H1 (cell line): ENCODE measurements around the gene FSIP1. TPM values are rescaled to one million over a fixed set of nuclear protein-coding genes. Genes with fewer than 3 reads are reported as not detected.

Source experiments
- CTCF ChIA-PET: fragments of 300-600 bp; sonication (Branson Sonifier 250); formaldehyde crosslinking; loops from one replicate; lab custom pipeline; 2021; ENCODE audit not compliant: partially characterized antibody; lab: Charles Lee
- POLR2A ChIA-PET: fragments of 300-600 bp; sonication (Branson Sonifier 250); formaldehyde crosslinking; loops from one replicate; lab custom pipeline; 2021; ENCODE audit warnings: inconsistent platforms; ENCODE audit not compliant: partially characterized antibody; lab: Charles Lee
- DNase-seq, 2 experiments: peaks; one replicate each; pipeline versions ENCODE4 v3.0.0 to v3.0.0-alpha.2; 2010 to 2022; ENCODE audit warnings: low spot score in 2 of 2, low read depth in 1 of 2, mixed read lengths in 1 of 2
- FAIRE-seq: peaks from 2 replicates; lab custom pipeline; 2011; peaks lifted over from hg19 to GRCh38; lab: Jason Lieb, UNC
- H2AFZ ChIP-seq: 2 replicates; pipeline ENCODE4 v1.8.1; 2012; ENCODE audit warnings: low read length, inconsistent platforms
- H2AK5ac ChIP-seq: 2 replicates; pipeline ENCODE4 v1.6.1; 2013; ENCODE audit warnings: low read depth, low read length
- H2BK120ac ChIP-seq: replicated peaks from 2 replicates; pipeline ENCODE3; 2013; ENCODE audit warnings: low read depth, low read length, inconsistent platforms
- H2BK12ac ChIP-seq: 2 replicates; pipeline ENCODE4 v1.6.1; 2013; ENCODE audit warnings: low read depth, low read length
- H2BK15ac ChIP-seq: 2 replicates; pipeline ENCODE4 v1.6.1; 2013; ENCODE audit warnings: low read length
- H2BK20ac ChIP-seq: 2 replicates; pipeline ENCODE4 v1.6.1; 2013; ENCODE audit warnings: low read length
- H2BK5ac ChIP-seq: 2 replicates; pipeline ENCODE4 v1.6.1; 2013; ENCODE audit warnings: low read depth, low read length
- H3K14ac ChIP-seq: 2 replicates; pipeline ENCODE4 v1.6.1; 2013; ENCODE audit warnings: inconsistent platforms; ENCODE audit not compliant: insufficient read length
- H3K18ac ChIP-seq: 2 replicates; pipeline ENCODE4 v1.6.1; 2013; ENCODE audit warnings: low read length; ENCODE audit errors: extremely low read depth
- H3K23ac ChIP-seq: 2 replicates; pipeline ENCODE4 v1.6.1; 2013; ENCODE audit warnings: inconsistent platforms; ENCODE audit not compliant: insufficient read length
- H3K23me2 ChIP-seq: 2 replicates; pipeline ENCODE4 v1.6.1; 2013; ENCODE audit warnings: low read depth, low read length
- H3K27ac ChIP-seq: 2 replicates; pipeline ENCODE4 v1.6.1; 2011; ENCODE audit warnings: low read depth, low read length, inconsistent platforms
- H3K27me3 ChIP-seq, 4 experiments: replicated peaks in 1 of 4; 1 replicate in 1 of 4; 2 replicates in 3 of 4; pipeline versions ENCODE4 v1.6.1 to v1.8.1; 2011 to 2013; ENCODE audit warnings: low read length in 3 of 4, mild to moderate bottlenecking in 3 of 4, inconsistent platforms in 2 of 4, mixed read lengths in 2 of 4, moderate library complexity in 1 of 4; ENCODE audit not compliant: control insufficient read depth in 3 of 4, insufficient read depth in 3 of 4; ENCODE audit errors: extremely low read depth in 1 of 4
- H3K36me3 ChIP-seq, 4 experiments: 2 replicates each; pipeline versions ENCODE4 v1.6.1 to v1.8.1; 2011 to 2013; ENCODE audit warnings: mild to moderate bottlenecking in 4 of 4, low read length in 3 of 4, moderate library complexity in 2 of 4, control low read depth in 1 of 4, inconsistent platforms in 1 of 4; ENCODE audit not compliant: insufficient read depth in 4 of 4, control insufficient read depth in 2 of 4
- H3K4ac ChIP-seq: replicated peaks from 2 replicates; pipeline ENCODE3; 2013; ENCODE audit warnings: low read length, low read depth, mixed read lengths, inconsistent platforms; ENCODE audit not compliant: insufficient read length
- H3K4me1 ChIP-seq, 4 experiments: replicated peaks in 1 of 4; 1 replicate in 1 of 4; 2 replicates in 3 of 4; pipeline versions ENCODE4 v1.6.1 to v1.8.1; 2011 to 2013; ENCODE audit warnings: low read length in 3 of 4, inconsistent platforms in 2 of 4, mixed read lengths in 1 of 4; ENCODE audit not compliant: insufficient read depth in 4 of 4, control insufficient read depth in 3 of 4
- H3K4me2 ChIP-seq, 2 experiments: 2 replicates each; pipeline versions ENCODE4 v1.6.1 to v1.8.1; 2011 to 2013; ENCODE audit warnings: low read depth in 2 of 2, low read length in 2 of 2, control low read depth in 1 of 2, inconsistent platforms in 1 of 2, mild to moderate bottlenecking in 1 of 2; ENCODE audit not compliant: insufficient read depth in 1 of 2
- H3K4me3 ChIP-seq, 4 experiments: fragments of 200-600, 300-600 bp in 1 of 4; sonication (generic), shearing (Covaris generic), sonication (Bioruptor Twin) in 1 of 4; 2 replicates each; pipeline versions ENCODE4 v1.5.1 to v1.8.1; 2011 to 2016; ENCODE audit warnings: low read length in 4 of 4, low read depth in 3 of 4, control low read depth in 2 of 4, inconsistent platforms in 2 of 4, mild to moderate bottlenecking in 2 of 4, mixed read lengths in 1 of 4, moderate library complexity in 1 of 4; ENCODE audit not compliant: insufficient read depth in 2 of 4; ENCODE audit errors: extremely low read depth in 1 of 4
- H3K56ac ChIP-seq: replicated peaks from 2 replicates; pipeline ENCODE3; 2013; ENCODE audit warnings: low read depth, mild to moderate bottlenecking, mixed read lengths, low read length, inconsistent platforms; ENCODE audit not compliant: insufficient read length
- H3K79me1 ChIP-seq: 2 replicates; pipeline ENCODE4 v1.6.1; 2013; ENCODE audit warnings: low read depth, low read length, control low read depth
- H3K79me2 ChIP-seq, 2 experiments: 2 replicates each; pipeline versions ENCODE4 v1.6.1 to v1.8.1; 2012 to 2013; ENCODE audit warnings: low read length in 2 of 2, mild to moderate bottlenecking in 2 of 2, inconsistent platforms in 1 of 2; ENCODE audit not compliant: insufficient read depth in 2 of 2, control insufficient read depth in 1 of 2
- H3K9ac ChIP-seq, 4 experiments: replicated peaks in 1 of 4; 1 replicate in 1 of 4; 2 replicates in 3 of 4; pipeline versions ENCODE4 v1.6.1 to v1.8.1; 2011 to 2013; ENCODE audit warnings: low read depth in 3 of 4, low read length in 3 of 4, control low read depth in 2 of 4, mild to moderate bottlenecking in 2 of 4, moderate library complexity in 2 of 4, inconsistent platforms in 1 of 4; ENCODE audit errors: extremely low read depth in 1 of 4
- H3K9me3 ChIP-seq, 2 experiments: 2 replicates each; pipeline versions ENCODE4 v1.6.1 to v1.8.1; 2012 to 2013; ENCODE audit warnings: mild to moderate bottlenecking in 2 of 2, moderate library complexity in 2 of 2, control low read depth in 1 of 2, inconsistent platforms in 1 of 2, low read depth in 1 of 2, low read length in 1 of 2, mixed read lengths in 1 of 2; ENCODE audit not compliant: insufficient read depth in 2 of 2
- H4K20me1 ChIP-seq, 2 experiments: replicated peaks in 1 of 2; 2 replicates each; pipeline versions ENCODE3 to v1.8.1; 2011 to 2013; ENCODE audit warnings: inconsistent platforms in 2 of 2, low read length in 2 of 2, mild to moderate bottlenecking in 1 of 2; ENCODE audit not compliant: insufficient read depth in 2 of 2, control insufficient read depth in 1 of 2
- H4K5ac ChIP-seq: 2 replicates; pipeline ENCODE4 v1.6.1; 2013; ENCODE audit warnings: low read length, low read depth, mixed read lengths, inconsistent platforms; ENCODE audit not compliant: insufficient read length
- H4K8ac ChIP-seq: 2 replicates; pipeline ENCODE4 v1.8.0; 2013; ENCODE audit warnings: mild to moderate bottlenecking, moderate library complexity, low read length, inconsistent platforms; ENCODE audit not compliant: insufficient read depth; ENCODE audit errors: extremely low read depth
- H4K91ac ChIP-seq: replicated peaks from 2 replicates; pipeline ENCODE3; 2013; ENCODE audit warnings: low read length, mixed read lengths, inconsistent platforms; ENCODE audit not compliant: insufficient read length
- ATF2 ChIP-seq: IDR thresholded peaks from 2 replicates; pipeline ENCODE4 v1.6.1; 2012; ENCODE audit warnings: low read length, inconsistent platforms
- BACH1 ChIP-seq: IDR thresholded peaks from 2 replicates; pipeline ENCODE4 v1.6.1; 2012; ENCODE audit warnings: low read length, improper control_type of control experiment
- CBX8 ChIP-seq: fragments of 300-800, 300-1000 bp; sonication (generic); IDR thresholded peaks from 2 replicates; pipeline ENCODE4 v1.7.1; 2016; ENCODE audit warnings: low read depth, low read length, borderline replicate concordance
- CHD1 ChIP-seq: IDR thresholded peaks from 2 replicates; pipeline ENCODE4 v1.6.1; 2012; ENCODE audit warnings: low read depth, low read length, improper control_type of control experiment
- CHD2 ChIP-seq: IDR thresholded peaks from 2 replicates; pipeline ENCODE4 v1.6.1; 2012; ENCODE audit warnings: low read length, improper control_type of control experiment
- CTBP2 ChIP-seq: IDR thresholded peaks from 2 replicates; pipeline ENCODE4 v1.7.0; 2011; ENCODE audit warnings: borderline replicate concordance, mild to moderate bottlenecking, moderate library complexity, mixed read lengths, low read length; ENCODE audit not compliant: insufficient read depth, insufficient read length
- NRF1 ChIP-seq: IDR thresholded peaks from 2 replicates; pipeline ENCODE4 v1.6.1; 2011; ENCODE audit warnings: mild to moderate bottlenecking, low read depth, low read length, improper control_type of control experiment
- POLR2A ChIP-seq, 2 experiments: IDR thresholded peaks; 1 replicate in 1 of 2; 2 replicates in 1 of 2; pipeline ENCODE4 v1.6.1; 2011; ENCODE audit warnings: low read depth in 2 of 2, low read length in 2 of 2, mild to moderate bottlenecking in 2 of 2; ENCODE audit errors: control extremely low read depth in 1 of 2
- SIRT6 ChIP-seq: IDR thresholded peaks from one replicate; pipeline ENCODE4 v1.7.1; 2012; ENCODE audit warnings: low read length, inconsistent platforms
- SP2 ChIP-seq: IDR thresholded peaks from 2 replicates; pipeline ENCODE4 v1.6.1; 2012; ENCODE audit warnings: mild to moderate bottlenecking, low read length, inconsistent platforms
- SUZ12 ChIP-seq: fragments of 200-600 bp; sonication (generic); IDR thresholded peaks from 2 replicates; pipeline ENCODE4 v1.6.1; 2012; ENCODE audit warnings: mild to moderate bottlenecking, inconsistent platforms, low read length, moderate library complexity, mixed read lengths
- TAF7 ChIP-seq: optimal IDR thresholded peaks from 2 replicates; pipeline ENCODE3; 2011; ENCODE audit warnings: low read depth, mild to moderate bottlenecking, inconsistent platforms, low read length, moderate library complexity, borderline replicate concordance
- whole genome bisulfite sequencing, 2 experiments: shearing (Covaris generic) in 1 of 2; methylation state at CpG; one replicate each; pipeline versions ENCODE4 v1.1.6 to v1.1.7; 2013 to 2015; ENCODE audit warnings: low lambda C conversion rate in 2 of 2, mixed read lengths in 2 of 2, inconsistent platforms in 1 of 2, low coverage in 1 of 2, missing lambda C conversion rate in 1 of 2; ENCODE audit not compliant: insufficient replicate concordance in 2 of 2, insufficient coverage in 1 of 2, insufficient read length in 1 of 2; ENCODE audit errors: extremely low coverage in 1 of 2, missing lambda C conversion rate in 1 of 2; 5-methylcytosine and 5-hydroxymethylcytosine counted together
- polyA plus RNA-seq, 7 experiments: library from polyadenylated mRNA; depleted of rRNA in 3 of 7; stranded (reverse) in 5 of 7; unstranded in 2 of 7; fragments of >200 nt in 5 of 7; fragments of 200-250 nt in 2 of 7; gene quantifications; 1 replicate in 5 of 7; 2 replicates in 1 of 7; 4 replicates in 1 of 7; pipeline versions ENCODE4 v1.2.1 to v1.2.3, GENCODE V29; 2011 to 2013; ENCODE audit warnings: missing spikeins in 2 of 7, mixed read lengths in 2 of 7
- total RNA-seq: library from RNA; stranded (reverse); fragmentation: NEBNext Ultra II Directional; extraction: Animal tissue kit (Norgen Biotek cat#: 25700); gene quantifications from 2 replicates; pipeline ENCODE4 v1.2.1, GENCODE V29; 2021

Gene FSIP1
- total and polyA plus RNA-seq, 2 of the 8 experiments (the other 6 are each of a cell fraction or from before 2014, with no cell fraction given): 0.18 to 1.3 TPM

DNA sequence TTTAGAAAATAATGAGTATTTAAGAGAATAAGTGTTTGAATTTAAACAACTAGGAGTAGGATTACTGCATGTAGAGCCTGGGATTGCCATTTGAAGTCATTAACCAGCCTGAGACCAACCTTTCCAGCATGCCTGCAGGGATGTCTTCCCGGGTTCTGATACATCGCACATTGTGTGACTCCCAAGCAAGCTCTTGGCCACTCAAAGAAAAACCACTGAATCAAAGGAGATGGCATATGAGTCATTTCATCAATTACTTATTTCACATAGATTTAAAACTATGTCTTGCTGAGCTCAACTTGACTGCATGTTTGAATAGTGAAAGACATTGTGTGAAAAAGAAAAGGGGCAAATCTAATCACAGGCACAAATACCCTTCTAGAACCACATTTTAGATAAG, 216.8 kb downstream of the FSIP1 start:
- H2BK120ac ChIP-seq: no peak overlapping the region
- no peak overlapping the region for H3K18ac ChIP-seq
- H2BK12ac ChIP-seq: no peak overlapping the region
- no peak overlapping the region for H3K23ac ChIP-seq
- no peak overlapping the region for H4K91ac ChIP-seq
- ChIA-PET CTCF (interaction anchor here (1.6 kb wide), 1 partner anchor 22 kb away, joined by 4 read pairs; no protein-coding TSS in a partner anchor), POLR2A (no interaction called here)
- H3K27ac ChIP-seq: no peak overlapping the region
- no peak overlapping the region for H2BK15ac ChIP-seq
- no peak overlapping the region for H4K8ac ChIP-seq
- H2BK20ac ChIP-seq: no peak overlapping the region
- TF ChIP-seq CHD2 (no peak), CBX8 (no peak), SUZ12 (no peak), SIRT6 (no peak), TAF7 (no peak), SP2 (no peak), NRF1 (no peak), BACH1 (no peak), CTBP2 (no peak), POLR2A (IDR thresholded peaks at IDR 0.05; ENCODE audit: control extremely low read depth in 1 of 2, low read depth in 2 of 2, low read length in 2 of 2) (no peak), ATF2 (no peak), CHD1 (no peak)
- H4K5ac ChIP-seq: no peak overlapping the region
- FAIRE-seq: no peak
- H3K36me3 ChIP-seq: no peaks in the 10 kb centered on the region
- H3K23me2 ChIP-seq: no peaks in the 10 kb centered on the region
- H3K4ac ChIP-seq: no peak overlapping the region
- no peak overlapping the region for H3K4me2 ChIP-seq
- no peak overlapping the region for H3K14ac ChIP-seq
- H3K9ac ChIP-seq: no peak overlapping the region
- H3K9me3 ChIP-seq: no peaks in the 10 kb centered on the region
- H3K79me1 ChIP-seq: no peaks in the 10 kb centered on the region
- no peak overlapping the region for H3K4me3 ChIP-seq
- DNase-seq: no peak
- H3K79me2 ChIP-seq: no peaks in the 10 kb centered on the region
- H2BK5ac ChIP-seq: no peak overlapping the region
- 97% methylated on average over 2 of the region's 2 CpGs; no CpG with 5 or more reads in 1 of the 2 experiments for WGBS, 2 experiments
- no peaks in the 10 kb centered on the region for H3K27me3 ChIP-seq
- H3K56ac ChIP-seq: no peak overlapping the region
- H3K4me1 ChIP-seq: no peaks in the 10 kb centered on the region
- no peak overlapping the region for H2AFZ ChIP-seq
- no peaks in the 10 kb centered on the region for H4K20me1 ChIP-seq
- no peak overlapping the region for H2AK5ac ChIP-seq
